ENCODE results near the gene HDGFL2. TPM values are rescaled to one million over a fixed set of nuclear protein-coding genes. Genes with fewer than 3 reads are reported as not detected.

Gene HDGFL2
- total RNA-seq, 1 donor from 2014 or later = 75.6 TPM

DNA sequence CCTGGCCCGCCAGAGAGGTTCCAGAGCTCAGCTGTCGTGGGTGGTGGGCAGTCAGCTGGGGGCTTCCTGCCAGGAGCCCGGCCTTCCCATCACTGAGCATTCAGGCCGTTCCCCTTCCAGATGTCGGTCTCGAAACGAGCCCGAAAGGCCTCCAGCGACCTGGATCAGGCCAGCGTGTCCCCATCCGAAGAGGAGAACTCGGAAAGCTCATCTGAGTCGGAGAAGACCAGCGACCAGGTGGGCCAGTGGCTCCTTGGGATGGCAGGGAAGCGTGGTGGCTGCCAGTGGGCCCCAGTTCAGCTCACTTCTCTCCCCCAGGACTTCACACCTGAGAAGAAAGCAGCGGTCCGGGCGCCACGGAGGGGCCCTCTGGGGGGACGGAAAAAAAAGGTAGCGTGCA, 19.3 kb downstream of the HDGFL2 start:
- Mint-ChIP-seq H3K4me3 (ENCODE audit: low read depth) (no peak overlapping the region), H3K4me1 (ENCODE audit: low read depth) (peaks cover 4% of the 10 kb centered on the region), H3K9me3 (no peaks in the 10 kb centered on the region), H3K27ac (no peak overlapping the region), H3K36me3 (ENCODE audit: low read depth) (peaks cover 25% of the 10 kb centered on the region), H3K27me3 (ENCODE audit: low read depth) (no peaks in the 10 kb centered on the region)
- DNase-seq (ENCODE audit: low spot score) = no peak
- intact Hi-C loops (cut with micrococcal nuclease) = no loop called here

DNA sequence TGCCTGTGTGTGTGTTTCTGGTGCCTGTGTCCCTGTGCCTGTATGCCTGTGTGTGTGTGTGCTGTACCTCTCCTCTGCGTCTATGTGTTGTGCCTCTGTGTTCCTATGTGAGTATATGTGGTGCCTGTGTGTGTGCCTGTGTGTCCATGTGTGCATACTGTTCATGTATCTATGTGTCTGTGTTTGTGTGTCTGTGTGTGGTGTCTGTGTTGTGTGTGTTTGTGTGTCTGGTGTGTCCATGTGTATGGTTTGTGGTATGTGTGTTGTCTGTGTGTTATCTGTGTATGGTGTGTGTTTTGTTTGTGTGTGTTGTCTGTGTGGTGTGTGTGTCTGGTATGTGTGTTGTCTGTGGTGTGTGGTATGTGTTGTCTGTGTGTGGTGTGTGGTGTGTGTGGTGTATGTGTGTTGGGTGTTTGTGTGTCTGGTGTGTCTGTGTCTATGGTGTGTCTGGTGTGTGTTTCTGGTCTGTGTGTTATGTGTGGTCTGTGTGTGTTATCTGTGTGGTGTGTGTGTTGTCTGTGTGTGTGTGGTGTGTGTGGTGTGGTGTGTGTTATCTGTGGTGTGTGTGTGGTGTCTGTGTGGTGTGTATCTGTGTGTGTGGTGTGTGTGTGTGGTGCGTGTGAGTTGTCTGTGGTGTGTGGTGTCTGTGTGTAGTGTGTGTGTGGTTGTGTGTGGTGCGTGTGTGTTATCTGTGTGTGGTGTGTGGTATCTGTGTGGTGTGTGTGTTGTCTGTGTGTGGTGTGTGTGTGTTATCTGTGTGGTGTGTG, 20.4 kb downstream of the HDGFL2 start:
- Mint-ChIP-seq H3K4me1 (ENCODE audit: low read depth) (peaks cover under 1% of the 10 kb centered on the region), H3K9me3 (no peaks in the 10 kb centered on the region), H3K4me3 (ENCODE audit: low read depth) (no peak overlapping the region), H3K36me3 (ENCODE audit: low read depth) (peaks cover 20% of the 10 kb centered on the region), H3K27ac (no peak overlapping the region), H3K27me3 (ENCODE audit: low read depth) (no peaks in the 10 kb centered on the region)
- DNase-seq (ENCODE audit: low spot score) = no peak
- intact Hi-C loops (cut with micrococcal nuclease) = no loop called here

DNA sequence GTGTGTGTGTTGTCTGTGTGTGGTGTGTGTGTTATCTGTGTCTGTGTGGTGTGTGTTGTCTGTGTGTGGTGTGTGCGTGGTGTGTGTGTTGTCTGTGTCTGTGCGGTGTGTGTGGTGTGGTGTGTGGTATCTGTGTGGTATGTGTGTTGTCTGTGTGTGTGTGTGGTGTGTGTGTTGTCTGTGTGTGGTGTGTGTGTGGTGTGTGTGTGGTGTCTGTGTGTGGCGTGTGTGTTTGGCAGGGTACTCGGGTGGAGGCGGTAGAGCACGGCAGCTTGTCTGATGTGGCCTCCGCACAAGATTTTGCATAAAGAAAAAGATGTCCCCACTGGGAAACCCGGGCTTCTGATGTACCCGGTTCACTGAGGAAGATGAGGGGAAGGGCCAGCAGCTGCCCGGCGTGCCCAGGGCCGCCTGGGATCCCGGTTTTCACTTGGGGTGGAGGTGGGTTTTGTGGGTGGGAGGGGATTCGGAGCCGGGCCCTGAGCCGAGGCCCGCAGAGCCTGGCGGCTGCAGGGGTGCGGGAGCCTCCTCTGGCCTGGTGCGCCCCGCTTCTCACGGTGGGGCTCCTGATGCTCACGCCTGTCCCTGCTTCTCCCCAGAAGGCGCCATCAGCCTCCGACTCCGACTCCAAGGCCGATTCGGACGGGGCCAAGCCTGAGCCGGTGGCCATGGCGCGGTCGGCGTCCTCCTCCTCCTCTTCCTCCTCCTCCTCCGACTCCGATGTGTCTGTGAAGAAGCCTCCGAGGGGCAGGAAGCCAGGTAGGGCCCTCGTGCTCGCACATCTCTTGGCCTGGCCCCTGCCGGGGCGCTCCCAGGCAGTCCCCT, 21.2 kb downstream of the HDGFL2 start:
- Mint-ChIP-seq H3K4me1 (ENCODE audit: low read depth) (no peaks in the 10 kb centered on the region), H3K9me3 (no peaks in the 10 kb centered on the region), H3K27me3 (ENCODE audit: low read depth) (no peaks in the 10 kb centered on the region), H3K27ac (no peak overlapping the region), H3K4me3 (ENCODE audit: low read depth) (no peak overlapping the region), H3K36me3 (ENCODE audit: low read depth) (peaks cover 19% of the 10 kb centered on the region)
- DNase-seq (ENCODE audit: low spot score) = no peak
- intact Hi-C loops (cut with micrococcal nuclease) = no loop called here

DNA sequence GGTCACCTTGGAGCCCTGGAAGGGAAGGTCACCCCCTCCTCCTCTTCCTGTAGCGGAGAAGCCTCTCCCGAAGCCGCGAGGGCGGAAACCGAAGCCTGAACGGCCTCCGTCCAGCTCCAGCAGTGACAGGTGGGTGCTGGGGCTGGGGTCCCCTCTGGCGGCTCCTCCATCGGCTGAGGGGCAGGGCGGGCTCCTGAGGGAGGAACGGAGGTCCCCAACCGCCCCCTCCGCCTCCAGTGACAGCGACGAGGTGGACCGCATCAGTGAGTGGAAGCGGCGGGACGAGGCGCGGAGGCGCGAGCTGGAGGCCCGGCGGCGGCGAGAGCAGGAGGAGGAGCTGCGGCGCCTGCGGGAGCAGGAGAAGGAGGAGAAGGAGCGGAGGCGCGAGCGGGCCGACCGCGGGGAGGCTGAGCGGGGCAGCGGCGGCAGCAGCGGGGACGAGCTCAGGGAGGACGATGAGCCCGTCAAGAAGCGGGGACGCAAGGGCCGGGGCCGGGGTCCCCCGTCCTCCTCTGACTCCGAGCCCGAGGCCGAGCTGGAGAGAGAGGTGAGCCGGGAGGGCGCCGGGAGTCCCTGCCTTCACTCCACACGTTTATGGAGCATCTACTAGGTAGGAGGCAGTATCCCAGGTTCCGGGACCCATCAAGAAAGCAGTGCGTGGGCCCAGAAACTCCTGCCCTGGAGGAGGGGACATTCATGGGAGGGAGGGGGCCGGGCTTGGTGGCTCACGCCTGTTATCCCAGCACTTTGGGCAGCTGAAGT, 22.0 kb downstream of the HDGFL2 start:
- H3K27me3 Mint-ChIP-seq (ENCODE audit: low read depth) = no peaks in the 10 kb centered on the region
- H3K9me3 Mint-ChIP-seq = no peaks in the 10 kb centered on the region
- H3K4me3 Mint-ChIP-seq (ENCODE audit: low read depth) = no peak overlapping the region
- H3K27ac Mint-ChIP-seq = no peak overlapping the region
- H3K36me3 Mint-ChIP-seq (ENCODE audit: low read depth) = peaks cover 15% of the 10 kb centered on the region
- intact Hi-C loops (cut with micrococcal nuclease) = no loop called here
- H3K4me1 Mint-ChIP-seq (ENCODE audit: low read depth) = no peaks in the 10 kb centered on the region
- DNase-seq (ENCODE audit: low spot score) = no peak

- no peak for DNase-seq (ENCODE audit: low spot score)
- Mint-ChIP-seq H3K4me3 (ENCODE audit: low read depth) (no peak overlapping the region), H3K4me1 (ENCODE audit: low read depth) (no peaks in the 10 kb centered on the region), H3K36me3 (ENCODE audit: low read depth) (peaks cover 18% of the 10 kb centered on the region), H3K27ac (no peak overlapping the region), H3K9me3 (no peaks in the 10 kb centered on the region), H3K27me3 (ENCODE audit: low read depth) (no peaks in the 10 kb centered on the region)
- intact Hi-C loops (cut with micrococcal nuclease) = no loop called here
Observed at GRCh38 chr19:4494691-4495064, 22.6 kb downstream of the HDGFL2 start.

GRCh38 chr19:4495471-4495870, 23.4 kb downstream of the HDGFL2 start:
- Mint-ChIP-seq H3K27me3 (ENCODE audit: low read depth) (no peaks in the 10 kb centered on the region), H3K36me3 (ENCODE audit: low read depth) (peaks cover 11% of the 10 kb centered on the region)
- intact Hi-C loops (cut with micrococcal nuclease) = no loop called here

GRCh38 chr19:4496304-4496703, 24.2 kb downstream of the HDGFL2 start:
- Mint-ChIP-seq H3K36me3 (ENCODE audit: low read depth) (peaks cover 6% of the 10 kb centered on the region), H3K4me3 (ENCODE audit: low read depth) (no peak overlapping the region), H3K27ac (no peak overlapping the region), H3K4me1 (ENCODE audit: low read depth) (no peaks in the 10 kb centered on the region), H3K27me3 (ENCODE audit: low read depth) (no peaks in the 10 kb centered on the region), H3K9me3 (no peaks in the 10 kb centered on the region)
- intact Hi-C loops (cut with micrococcal nuclease) = no loop called here
- no peak for DNase-seq (ENCODE audit: low spot score)

More at GRCh38 chr19:4495471-4495870, 23.4 kb downstream of the HDGFL2 start:
- DNase-seq (ENCODE audit: low spot score) = no peak
- Mint-ChIP-seq H3K27ac (no peak overlapping the region), H3K9me3 (no peaks in the 10 kb centered on the region), H3K4me3 (ENCODE audit: low read depth) (no peak overlapping the region), H3K4me1 (ENCODE audit: low read depth) (no peaks in the 10 kb centered on the region)

DNA sequence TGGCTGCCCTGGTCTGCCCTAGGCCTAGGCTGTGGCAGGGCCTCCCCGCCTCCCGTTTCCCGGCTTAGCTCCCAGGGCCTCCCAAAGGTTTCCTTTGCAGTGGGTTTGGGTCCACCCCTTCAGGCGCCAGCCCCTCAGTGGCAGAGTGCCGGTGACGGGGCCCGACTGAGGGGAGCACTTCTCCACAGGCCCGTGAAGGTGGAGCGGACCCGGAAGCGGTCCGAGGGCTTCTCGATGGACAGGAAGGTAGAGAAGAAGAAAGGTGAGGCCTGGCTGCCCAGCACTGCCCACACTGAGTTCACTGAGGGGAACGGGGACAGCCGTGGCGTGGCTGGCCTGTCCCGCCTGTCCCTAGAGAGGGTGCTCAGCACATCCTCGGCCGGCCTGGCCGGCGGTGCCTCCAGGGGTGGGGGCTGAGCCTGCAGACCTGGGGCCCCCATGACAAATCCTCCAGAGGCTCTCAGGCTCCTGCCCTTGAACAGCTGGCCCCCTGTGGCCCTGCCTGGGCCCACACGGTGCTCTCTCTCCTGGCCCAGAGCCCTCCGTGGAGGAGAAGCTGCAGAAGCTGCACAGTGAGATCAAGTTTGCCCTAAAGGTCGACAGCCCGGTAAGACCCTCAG, 25.8 kb downstream of the HDGFL2 start:
- Mint-ChIP-seq H3K36me3 (ENCODE audit: low read depth) (peaks cover 6% of the 10 kb centered on the region), H3K9me3 (no peaks in the 10 kb centered on the region), H3K27ac (no peak overlapping the region), H3K27me3 (ENCODE audit: low read depth) (no peaks in the 10 kb centered on the region), H3K4me3 (ENCODE audit: low read depth) (no peak overlapping the region), H3K4me1 (ENCODE audit: low read depth) (no peaks in the 10 kb centered on the region)
- intact Hi-C loops (cut with micrococcal nuclease) = no loop called here
- no peak for DNase-seq (ENCODE audit: low spot score)

DNA sequence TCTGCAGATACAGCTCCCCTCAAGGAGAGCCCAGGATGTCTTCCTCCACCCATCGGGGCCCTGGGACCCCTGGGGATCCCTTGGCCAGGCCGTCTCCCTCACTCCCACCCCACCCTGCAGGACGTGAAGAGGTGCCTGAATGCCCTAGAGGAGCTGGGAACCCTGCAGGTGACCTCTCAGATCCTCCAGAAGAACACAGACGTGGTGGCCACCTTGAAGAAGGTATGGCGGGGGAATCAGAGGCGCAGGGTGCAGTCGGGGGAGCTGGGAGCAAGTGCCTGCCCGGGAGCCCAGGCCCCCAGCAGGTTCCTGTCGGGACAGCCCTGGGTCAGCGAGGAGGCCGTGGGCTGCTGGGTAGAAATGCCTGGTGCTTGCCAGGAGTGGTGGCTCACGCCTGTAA, 26.6 kb downstream of the HDGFL2 start:
- no peaks in the 10 kb centered on the region for H3K27me3 Mint-ChIP-seq (ENCODE audit: low read depth)
- DNase-seq (ENCODE audit: low spot score) = no peak
- H3K4me1 Mint-ChIP-seq (ENCODE audit: low read depth) = no peaks in the 10 kb centered on the region
- no peaks in the 10 kb centered on the region for H3K9me3 Mint-ChIP-seq
- no peak overlapping the region for H3K4me3 Mint-ChIP-seq (ENCODE audit: low read depth)
- H3K27ac Mint-ChIP-seq = no peak overlapping the region
- peaks cover 6% of the 10 kb centered on the region for H3K36me3 Mint-ChIP-seq (ENCODE audit: low read depth)
- intact Hi-C loops (cut with micrococcal nuclease) = no loop called here

DNA sequence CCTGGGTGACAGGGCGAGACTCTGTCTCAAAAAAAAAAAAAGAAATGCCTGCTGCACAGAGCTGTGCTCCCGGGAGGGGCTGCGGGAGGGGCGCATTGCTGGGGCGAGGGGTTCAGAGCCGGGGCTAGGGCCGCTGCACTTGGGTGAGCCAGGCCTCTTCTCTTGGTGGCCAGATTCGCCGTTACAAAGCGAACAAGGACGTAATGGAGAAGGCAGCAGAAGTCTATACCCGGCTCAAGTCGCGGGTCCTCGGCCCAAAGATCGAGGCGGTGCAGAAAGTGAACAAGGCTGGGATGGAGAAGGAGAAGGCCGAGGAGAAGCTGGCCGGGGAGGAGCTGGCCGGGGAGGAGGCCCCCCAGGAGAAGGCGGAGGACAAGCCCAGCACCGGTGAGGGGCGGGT, 27.2 kb downstream of the HDGFL2 start:
- intact Hi-C loops (cut with micrococcal nuclease) = no loop called here
- Mint-ChIP-seq H3K27me3 (ENCODE audit: low read depth) (no peaks in the 10 kb centered on the region), H3K4me1 (ENCODE audit: low read depth) (no peaks in the 10 kb centered on the region), H3K27ac (no peak overlapping the region), H3K4me3 (ENCODE audit: low read depth) (no peak overlapping the region), H3K9me3 (no peaks in the 10 kb centered on the region), H3K36me3 (ENCODE audit: low read depth) (peaks cover 6% of the 10 kb centered on the region)
- DNase-seq (ENCODE audit: low spot score) = no peak

DNA sequence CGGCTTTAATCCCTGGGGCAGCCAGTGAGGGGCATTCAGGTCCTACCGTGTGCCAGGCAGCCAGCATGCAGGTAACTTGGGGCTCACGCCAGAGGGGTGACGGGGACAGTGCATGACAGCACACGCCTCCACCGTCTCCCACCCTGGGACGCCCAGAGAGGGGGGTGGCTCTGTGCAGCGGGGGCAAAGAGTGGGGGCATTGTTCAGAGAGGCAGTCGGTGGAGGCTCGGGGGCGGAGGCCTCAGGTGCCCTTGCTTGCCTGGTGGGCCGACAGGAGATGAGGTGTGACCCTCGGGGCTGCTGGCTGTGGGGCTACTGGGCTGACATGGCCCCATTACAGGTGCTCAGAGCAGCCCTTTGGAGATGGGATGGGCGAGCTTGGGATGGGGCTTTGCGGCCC, 27.8 kb downstream of the HDGFL2 start:
- Mint-ChIP-seq H3K9me3 (no peaks in the 10 kb centered on the region), H3K27me3 (ENCODE audit: low read depth) (no peaks in the 10 kb centered on the region), H3K36me3 (ENCODE audit: low read depth) (peaks cover 3% of the 10 kb centered on the region), H3K27ac (no peak overlapping the region), H3K4me3 (ENCODE audit: low read depth) (no peak overlapping the region), H3K4me1 (ENCODE audit: low read depth) (no peaks in the 10 kb centered on the region)
- no peak for DNase-seq (ENCODE audit: low spot score)
- intact Hi-C loops (cut with micrococcal nuclease) = no loop called here

GRCh38 chr19:4500841-4501591, 28.9 kb downstream of the HDGFL2 start:
- H3K27me3 Mint-ChIP-seq (ENCODE audit: low read depth) = no peaks in the 10 kb centered on the region
- H3K4me3 Mint-ChIP-seq (ENCODE audit: low read depth) = no peak overlapping the region
- intact Hi-C loops (cut with micrococcal nuclease) = no loop called here
- no peaks in the 10 kb centered on the region for H3K9me3 Mint-ChIP-seq
- no peaks in the 10 kb centered on the region for H3K4me1 Mint-ChIP-seq (ENCODE audit: low read depth)
- no peak for DNase-seq (ENCODE audit: low spot score)
- peaks cover 3% of the 10 kb centered on the region for H3K36me3 Mint-ChIP-seq (ENCODE audit: low read depth)
- H3K27ac Mint-ChIP-seq = no peak overlapping the region
